GM23338 (cell line): Measurements from ENCODE around the gene TBC1D2B. TPM values are rescaled to one million over a fixed set of nuclear protein-coding genes. Genes with fewer than 3 reads are reported as not detected.

Experiments
- ATAC-seq: fragments of 200-7000 bp; cut with Tn5 transposase; 3 replicates; pipeline ENCODE4 v1.9.1; 2020
- DNase-seq: peaks from one replicate; pipeline ENCODE4 v3.0.0-alpha.2; 2015; ENCODE audit warnings: low spot score
- H2AFZ ChIP-seq: fragments of 200-600 bp; sonication (generic); 2 replicates; pipeline ENCODE4 v1.8.0; 2016; ENCODE audit warnings: antibody characterized with exemption, mild to moderate bottlenecking, moderate library complexity
- H3F3A ChIP-seq: fragments of 200-600 bp; sonication (generic); replicated peaks from 2 replicates; pipeline ENCODE4 v1.8.0; 2017; ENCODE audit warnings: antibody characterized with exemption, mixed run types, low read depth
- H3K27ac ChIP-seq: fragments of 200-600 bp; sonication (generic); 2 replicates; pipeline ENCODE4 v1.6.1; 2016; ENCODE audit warnings: low read depth
- H3K27me3 ChIP-seq: fragments of 200-600 bp; sonication (generic); 2 replicates; pipeline ENCODE4 v1.8.0; 2016; ENCODE audit warnings: mild to moderate bottlenecking, mixed run types, moderate library complexity; ENCODE audit not compliant: insufficient read depth
- H3K36me3 ChIP-seq: fragments of 200-600 bp; sonication (generic); 2 replicates; pipeline ENCODE4 v1.8.0; 2016; ENCODE audit warnings: mild to moderate bottlenecking; ENCODE audit not compliant: insufficient read depth
- H3K4me1 ChIP-seq: fragments of 200-600 bp; sonication (generic); 2 replicates; pipeline ENCODE4 v1.8.0; 2016; ENCODE audit warnings: mild to moderate bottlenecking, moderate library complexity; ENCODE audit not compliant: insufficient read depth
- H3K4me2 ChIP-seq: fragments of 200-600 bp; sonication (generic); 2 replicates; pipeline ENCODE4 v1.7.1; 2017; ENCODE audit warnings: mixed run types
- H3K4me3 ChIP-seq: fragments of 200-600 bp; sonication (generic); 2 replicates; pipeline ENCODE4 v1.6.1; 2016; ENCODE audit warnings: mixed run types
- H3K79me2 ChIP-seq: fragments of 200-600 bp; sonication (generic); replicated peaks from 2 replicates; pipeline ENCODE4 v1.8.0; 2017; ENCODE audit warnings: mild to moderate bottlenecking; ENCODE audit not compliant: insufficient read depth
- H3K9me2 ChIP-seq: fragments of 200-600 bp; sonication (generic); 2 replicates; pipeline ENCODE4 v1.8.0; 2017; ENCODE audit not compliant: insufficient read depth
- H4K20me1 ChIP-seq: fragments of 200-600 bp; sonication (generic); replicated peaks from 2 replicates; pipeline ENCODE4 v1.8.0; 2017; ENCODE audit warnings: mild to moderate bottlenecking; ENCODE audit not compliant: insufficient read depth
- H3K27ac Mint-ChIP-seq: 2 replicates; pipeline ENCODE4 v1.8.0; 2020; ENCODE audit warnings: inconsistent platforms, mild to moderate bottlenecking, moderate library complexity, mixed read lengths
- H3K27me3 Mint-ChIP-seq: 3 replicates; pipeline ENCODE4 v1.8.0; 2022; ENCODE audit warnings: low read depth, mild to moderate bottlenecking, moderate library complexity, mixed read lengths, inconsistent platforms; ENCODE audit not compliant: insufficient read depth, poor library complexity
- H3K36me3 Mint-ChIP-seq: 3 replicates; pipeline ENCODE4 v1.8.0; 2021; ENCODE audit warnings: low read depth, mild to moderate bottlenecking, inconsistent platforms, moderate library complexity, mixed read lengths
- H3K4me1 Mint-ChIP-seq: 3 replicates; pipeline ENCODE4 v1.8.0; 2020; ENCODE audit warnings: mild to moderate bottlenecking, inconsistent platforms, mixed read lengths
- H3K4me3 Mint-ChIP-seq: 3 replicates; pipeline ENCODE4 v1.8.0; 2021; ENCODE audit warnings: moderate library complexity, mild to moderate bottlenecking, inconsistent platforms, mixed read lengths
- H3K9me3 Mint-ChIP-seq: 3 replicates; pipeline ENCODE4 v1.8.0; 2020; ENCODE audit warnings: moderate library complexity, mild to moderate bottlenecking, inconsistent platforms, mixed read lengths
- CREB1 ChIP-seq: fragments of 250-450 bp; sonication (Bioruptor Pico); IDR thresholded peaks from 2 replicates; pipeline ENCODE4 v1.5.0; 2020; ENCODE audit warnings: low read depth, mild to moderate bottlenecking, moderate library complexity
- CTCF ChIP-seq, 2 experiments: fragments of 200-600 bp in 1 of 2; sonication (generic) in 1 of 2; conservative IDR thresholded peaks; 2 replicates each; pipeline versions ENCODE4 v1.5.1 to v1.6.1; 2016 to 2017; ENCODE audit warnings: antibody characterized with exemption in 2 of 2, low read depth in 2 of 2, mild to moderate bottlenecking in 2 of 2, moderate library complexity in 1 of 2
- ETS1 ChIP-seq: IDR thresholded peaks from 2 replicates; pipeline ENCODE4 v1.6.1; 2016; ENCODE audit warnings: antibody characterized with exemption
- EZH2 ChIP-seq: fragments of 200-600 bp; sonication (generic); IDR thresholded peaks from one replicate; pipeline ENCODE4 v1.8.0; 2017; ENCODE audit warnings: antibody characterized with exemption, mild to moderate bottlenecking, low read depth; ENCODE audit not compliant: unreplicated experiment
- EZH2phosphoT487 ChIP-seq: fragments of 200-600 bp; sonication (generic); IDR thresholded peaks from one replicate; pipeline ENCODE4 v1.8.1; 2018; ENCODE audit warnings: antibody characterized with exemption; ENCODE audit not compliant: unreplicated experiment
- JUNB ChIP-seq: IDR thresholded peaks from one replicate; pipeline ENCODE4 v1.6.1; 2016; ENCODE audit warnings: antibody characterized with exemption; ENCODE audit not compliant: unreplicated experiment
- NANOG ChIP-seq: IDR thresholded peaks from 2 replicates; pipeline ENCODE4 v1.6.1; 2016; ENCODE audit warnings: antibody characterized with exemption, borderline replicate concordance
- POLR2AphosphoS5 ChIP-seq: IDR thresholded peaks from 2 replicates; pipeline ENCODE4 v1.6.1; 2016; ENCODE audit warnings: antibody characterized with exemption, low read depth
- REST ChIP-seq: IDR thresholded peaks from one replicate; pipeline ENCODE4 v1.6.1; 2018; ENCODE audit warnings: antibody characterized with exemption; ENCODE audit not compliant: unreplicated experiment
- STAT1 ChIP-seq: IDR thresholded peaks from one replicate; pipeline ENCODE4 v1.6.1; 2016; ENCODE audit warnings: antibody characterized with exemption; ENCODE audit not compliant: unreplicated experiment
- ZNF114 ChIP-seq: fragments of 250-450 bp; sonication (Bioruptor Pico); IDR thresholded peaks from 2 replicates; pipeline ENCODE4 v1.5.0; 2020; ENCODE audit warnings: mild to moderate bottlenecking, moderate library complexity
- ZNF331 ChIP-seq: fragments of 250-450 bp; sonication (Bioruptor Pico); IDR thresholded peaks from 2 replicates; pipeline ENCODE4 v1.5.0; 2020; ENCODE audit warnings: low read depth, mild to moderate bottlenecking, moderate library complexity
- polyA plus RNA-seq: library from polyadenylated mRNA; unstranded; fragments of >200 nt; fragmentation: Nextera tagmentation; extraction: Ambion mirVana; gene quantifications from 2 replicates; pipeline ENCODE4 v1.2.1, GENCODE V29; 2016
- total RNA-seq: library from RNA; depleted of rRNA; stranded (reverse); fragments of >200 nt; shearing (Covaris generic); gene quantifications from 2 replicates; pipeline ENCODE4 v1.2.3, GENCODE V29; 2014

Gene TBC1D2B
- total and polyA plus RNA-seq, 2 experiments from 2014 or later: 3.6 to 17.8 TPM

- Histone ChIP-seq H3K79me2 (no peaks in the 10 kb centered on the region), H3K4me1 (no peaks in the 10 kb centered on the region), H3K4me3 (no peak overlapping the region), H3K36me3 (peaks cover 9% of the 10 kb centered on the region), H3K9me2 (no peaks in the 10 kb centered on the region), H4K20me1 (no peaks in the 10 kb centered on the region), H2AFZ (no peak overlapping the region), H3K4me2 (no peak overlapping the region), H3K27ac (no peak overlapping the region), H3F3A (no peaks in the 10 kb centered on the region), H3K27me3 (no peaks in the 10 kb centered on the region)
- H3K9me3 Mint-ChIP-seq: no peaks in the 10 kb centered on the region
- H3K4me1 Mint-ChIP-seq: no peaks in the 10 kb centered on the region
- peaks cover 20% of the 10 kb centered on the region for H3K36me3 Mint-ChIP-seq
- TF ChIP-seq STAT1 (no peak), CTCF (conservative IDR thresholded peaks at IDR 0.05; ENCODE audit: low read depth in 2 of 2) (no peak), REST (no peak), ZNF331 (CRISPR knock-in tag) (no peak), ETS1 (no peak), EZH2 (no peak), NANOG (no peak), JUNB (no peak), ZNF114 (no peak)
- no peak overlapping the region for H3K27ac Mint-ChIP-seq
- H3K4me3 Mint-ChIP-seq: no peak overlapping the region
- DNase-seq (no peak), ATAC-seq (no peak)
- H3K27me3 Mint-ChIP-seq: peaks cover 6% of the 10 kb centered on the region
These were observed 60.7 kb downstream of the TBC1D2B start for GRCh38 chr15:78016860-78017259.

GRCh38 chr15:78012643-78013077 is 64.9 kb downstream of the TBC1D2B start:
- Histone ChIP-seq H3K27ac (no peak overlapping the region), H3K4me2 (no peak overlapping the region), H3F3A (no peaks in the 10 kb centered on the region), H2AFZ (no peak overlapping the region), H3K36me3 (peaks cover 9% of the 10 kb centered on the region), H3K4me1 (no peaks in the 10 kb centered on the region), H3K79me2 (no peaks in the 10 kb centered on the region), H3K9me2 (no peaks in the 10 kb centered on the region), H3K27me3 (no peaks in the 10 kb centered on the region), H3K4me3 (no peak overlapping the region), H4K20me1 (no peaks in the 10 kb centered on the region)
- no peak overlapping the region for H3K4me3 Mint-ChIP-seq
- no peaks in the 10 kb centered on the region for H3K9me3 Mint-ChIP-seq
- peaks cover 4% of the 10 kb centered on the region; the same call in 1 of the 3 replicates for H3K4me1 Mint-ChIP-seq
- no peak for ATAC-seq
- no peak for DNase-seq
- no peak overlapping the region for H3K27ac Mint-ChIP-seq
- H3K36me3 Mint-ChIP-seq: peaks cover 23% of the 10 kb centered on the region
- peaks cover 6% of the 10 kb centered on the region for H3K27me3 Mint-ChIP-seq
- TF ChIP-seq EZH2phosphoT487 (no peak), ZNF114 (no peak), POLR2AphosphoS5 (no peak), CREB1 (no peak), JUNB (no peak), STAT1 (no peak), CTCF (conservative IDR thresholded peaks at IDR 0.05; ENCODE audit: low read depth in 2 of 2) (no peak), EZH2 (no peak), ETS1 (no peak)
